ENCODE measurements around the gene SLC35E1.
"Not testable (repeated sequence)": the region's sequence is repeated elsewhere in the genome, so short reads cannot be mapped to it uniquely, and the experiment has no call there.

The SLC35E1 gene

GRCh38 chr19:16509141-16510061, 62.8 kb downstream of the SLC35E1 start:
- TF ChIP-seq, protein P1, sequence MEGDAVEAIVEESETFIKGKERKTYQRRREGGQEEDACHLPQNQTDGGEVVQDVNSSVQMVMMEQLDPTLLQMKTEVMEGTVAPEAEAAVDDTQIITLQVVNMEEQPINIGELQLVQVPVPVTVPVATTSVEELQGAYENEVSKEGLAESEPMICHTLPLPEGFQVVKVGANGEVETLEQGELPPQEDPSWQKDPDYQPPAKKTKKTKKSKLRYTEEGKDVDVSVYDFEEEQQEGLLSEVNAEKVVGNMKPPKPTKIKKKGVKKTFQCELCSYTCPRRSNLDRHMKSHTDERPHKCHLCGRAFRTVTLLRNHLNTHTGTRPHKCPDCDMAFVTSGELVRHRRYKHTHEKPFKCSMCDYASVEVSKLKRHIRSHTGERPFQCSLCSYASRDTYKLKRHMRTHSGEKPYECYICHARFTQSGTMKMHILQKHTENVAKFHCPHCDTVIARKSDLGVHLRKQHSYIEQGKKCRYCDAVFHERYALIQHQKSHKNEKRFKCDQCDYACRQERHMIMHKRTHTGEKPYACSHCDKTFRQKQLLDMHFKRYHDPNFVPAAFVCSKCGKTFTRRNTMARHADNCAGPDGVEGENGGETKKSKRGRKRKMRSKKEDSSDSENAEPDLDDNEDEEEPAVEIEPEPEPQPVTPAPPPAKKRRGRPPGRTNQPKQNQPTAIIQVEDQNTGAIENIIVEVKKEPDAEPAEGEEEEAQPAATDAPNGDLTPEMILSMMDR (IDR thresholded peaks at IDR 0.05; ENCODE audit: borderline replicate concordance, extremely low read depth, low read length, poor library complexity, severe bottlenecking), result no peak
- no peak for TF ChIP-seq EZH2 (IDR thresholded peaks at IDR 0.05; ENCODE audit: borderline replicate concordance, low read depth, low read length, severe bottlenecking)
- Histone ChIP-seq H3K4me1 (ENCODE audit: insufficient read depth, low read length) (no peaks in the 10 kb centered on the region), H3K4me3 (ENCODE audit: low read depth in 1 of 2, low read length in 2 of 2) (no peak overlapping the region), H3K9ac (ENCODE audit: low read depth, low read length) (no peak overlapping the region), H3K9me3 (ENCODE audit: insufficient read depth, low read length, severe bottlenecking) (no peaks in the 10 kb centered on the region), H3K27ac (ENCODE audit: low read length) (no peak overlapping the region), H3K79me2 (ENCODE audit: insufficient read depth, low read length) (no peaks in the 10 kb centered on the region), H2AFZ (ENCODE audit: low read depth, low read length) (no peak overlapping the region), H3K4me2 (ENCODE audit: insufficient read depth, low read length) (no peak overlapping the region), H4K20me1 (ENCODE audit: insufficient read depth, low read length) (no peaks in the 10 kb centered on the region), H3K27me3 (ENCODE audit: insufficient read depth, low read length, poor library complexity) (no peaks in the 10 kb centered on the region), H3K36me3 (ENCODE audit: insufficient read depth, low read length) (peaks cover 20% of the 10 kb centered on the region)
- no peak for DNase-seq
- ATAC-seq (ENCODE audit: insufficient read depth, low read depth), result no peak

- Histone ChIP-seq H4K20me1 (ENCODE audit: insufficient read depth, low read length) (no peaks in the 10 kb centered on the region), H3K9ac (ENCODE audit: low read depth, low read length) (no peak overlapping the region), H3K79me2 (ENCODE audit: insufficient read depth, low read length) (no peaks in the 10 kb centered on the region), H3K4me1 (ENCODE audit: insufficient read depth, low read length) (no peaks in the 10 kb centered on the region), H3K4me2 (ENCODE audit: insufficient read depth, low read length) (no peak overlapping the region), H3K27ac (ENCODE audit: low read length) (no peak overlapping the region), H3K9me3 (ENCODE audit: insufficient read depth, low read length, severe bottlenecking) (no peaks in the 10 kb centered on the region), H2AFZ (ENCODE audit: low read depth, low read length) (no peak overlapping the region), H3K27me3 (ENCODE audit: insufficient read depth, low read length, poor library complexity) (no peaks in the 10 kb centered on the region), H3K36me3 (ENCODE audit: insufficient read depth, low read length) (peaks cover 25% of the 10 kb centered on the region), H3K4me3 (ENCODE audit: low read depth in 1 of 2, low read length in 2 of 2) (no peak overlapping the region)
- no peak for TF ChIP-seq EZH2 (IDR thresholded peaks at IDR 0.05; ENCODE audit: borderline replicate concordance, low read depth, low read length, severe bottlenecking)
- TF ChIP-seq, protein P1 (IDR thresholded peaks at IDR 0.05; ENCODE audit: borderline replicate concordance, extremely low read depth, low read length, poor library complexity, severe bottlenecking), result no peak
- no peak for DNase-seq
- no peak for ATAC-seq (ENCODE audit: insufficient read depth, low read depth)
These were observed 63.7 kb downstream of the SLC35E1 start for GRCh38 chr19:16508546-16508945.

DNA sequence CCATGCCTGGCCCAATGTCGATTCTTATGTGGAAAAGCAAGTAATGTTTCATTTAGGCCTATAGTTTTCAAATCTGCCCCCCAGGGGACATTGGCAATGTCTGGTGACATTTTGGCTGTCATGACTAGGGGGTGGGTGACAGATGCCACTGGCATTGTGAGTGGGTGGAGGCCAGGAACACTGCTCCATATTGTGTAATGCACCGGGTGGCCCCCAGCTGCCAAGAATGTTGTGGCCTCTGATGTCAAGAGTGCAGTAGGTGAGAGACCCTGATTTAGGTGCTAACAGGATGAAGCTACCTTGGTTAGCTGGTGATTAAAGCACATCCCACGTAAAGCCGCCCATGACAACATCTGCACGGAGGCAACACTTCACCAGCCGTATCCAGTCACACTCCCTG, 65.3 kb downstream of the SLC35E1 start:
- no peaks in the 10 kb centered on the region for H3K9me3 ChIP-seq (ENCODE audit: insufficient read depth, low read length, severe bottlenecking)
- DNase-seq (no peak), ATAC-seq (ENCODE audit: insufficient read depth, low read depth) (no peak)
- H3K27me3 ChIP-seq (ENCODE audit: insufficient read depth, low read length, poor library complexity), result no peaks in the 10 kb centered on the region
- peaks cover 29% of the 10 kb centered on the region for H3K36me3 ChIP-seq (ENCODE audit: insufficient read depth, low read length)
- no peak overlapping the region for H3K4me3 ChIP-seq (ENCODE audit: low read depth in 1 of 2, low read length in 2 of 2)
- H4K20me1 ChIP-seq (ENCODE audit: insufficient read depth, low read length), result no peaks in the 10 kb centered on the region
- no peak overlapping the region for H3K9ac ChIP-seq (ENCODE audit: low read depth, low read length)
- H3K4me2 ChIP-seq (ENCODE audit: insufficient read depth, low read length), result no peak overlapping the region
- H2AFZ ChIP-seq (ENCODE audit: low read depth, low read length), result no peak overlapping the region
- H3K4me1 ChIP-seq (ENCODE audit: insufficient read depth, low read length), result no peaks in the 10 kb centered on the region
- no peak for TF ChIP-seq EZH2 (IDR thresholded peaks at IDR 0.05; ENCODE audit: borderline replicate concordance, low read depth, low read length, severe bottlenecking)
- TF ChIP-seq, protein P1 (IDR thresholded peaks at IDR 0.05; ENCODE audit: borderline replicate concordance, extremely low read depth, low read length, poor library complexity, severe bottlenecking), result no peak
- H3K79me2 ChIP-seq (ENCODE audit: insufficient read depth, low read length), result no peaks in the 10 kb centered on the region
- no peak overlapping the region for H3K27ac ChIP-seq (ENCODE audit: low read length)

GRCh38 chr19:16506161-16506560, 66.1 kb downstream of the SLC35E1 start:
- H3K79me2 ChIP-seq (ENCODE audit: insufficient read depth, low read length); ATAC-seq (ENCODE audit: insufficient read depth, low read depth); H3K4me3 ChIP-seq (ENCODE audit: low read depth in 1 of 2, low read length in 2 of 2); H3K4me1 ChIP-seq (ENCODE audit: insufficient read depth, low read length); H3K4me2 ChIP-seq (ENCODE audit: insufficient read depth, low read length); H3K27me3 ChIP-seq (ENCODE audit: insufficient read depth, low read length, poor library complexity); DNase-seq; H3K27ac ChIP-seq (ENCODE audit: low read length); H2AFZ ChIP-seq (ENCODE audit: low read depth, low read length); H3K9me3 ChIP-seq (ENCODE audit: insufficient read depth, low read length, severe bottlenecking); H3K9ac ChIP-seq (ENCODE audit: low read depth, low read length); H4K20me1 ChIP-seq (ENCODE audit: insufficient read depth, low read length): not testable (repeated sequence)
- H3K36me3 ChIP-seq (ENCODE audit: insufficient read depth, low read length), result peaks cover 29% of the 10 kb centered on the region

Measured in DND-41 (cell line).